Measurements from ENCODE around the gene RNF144A. TPM values are rescaled to one million over a fixed set of nuclear protein-coding genes. Genes with fewer than 3 reads are reported as not detected.
A peak's percentile ranks its signal among the peaks of the same experiment; 100 is the strongest.

The RNF144A gene
- total and polyA plus RNA-seq, 10 of the 15 experiments (the other 5 are each of a cell fraction or from before 2014, with no cell fraction given) = 0.02 to 12.1 (median 0.48) TPM; not detected in 1

GRCh38 chr2:6913415-6914157 is 3.6 kb upstream of the RNF144A start (continued):
- TF ChIP-seq HSF1 (IDR thresholded peaks at IDR 0.05; ENCODE audit: low read depth, low read length) = no peak
- TF ChIP-seq PAX5 (IDR thresholded peaks at IDR 0.05; ENCODE audit: borderline replicate concordance, low read depth, low read length) = no peak
- TF ChIP-seq CREB1 (IDR thresholded peaks at IDR 0.05; ENCODE audit: low read depth) = no peak

GRCh38 chr2:6914828-6915227 is 2.4 kb upstream of the RNF144A start:
- H2AFZ ChIP-seq (ENCODE audit: control insufficient read depth, low read depth, low read length) = no peak overlapping the region
- SMC1A ChIA-PET (ENCODE audit: uncharacterized antibody, unreplicated experiment) = interaction anchor here (1.2 to 3.2 kb wide), 4 partner anchors 18 to 129 kb away, joined by 3 to 15 read pairs (median 4); no protein-coding TSS in a partner anchor
- 63% methylated on average over 3 of the region's 3 CpGs for WGBS (ENCODE audit: insufficient coverage, insufficient replicate concordance, low lambda C conversion rate, missing lambda C conversion rate)
- in situ Hi-C loops (cut with MboI) (no loop called here), intact Hi-C loops (cut with micrococcal nuclease; ENCODE audit: unreplicated experiment) (no loop called here)
- POLR2A ChIA-PET = interaction anchor here (1.0 kb wide), 1 partner anchor 35 kb away, joined by 3 read pairs; no protein-coding TSS in a partner anchor
- DNase-seq (ENCODE audit: low read depth, low spot score) (no peak), FAIRE-seq (no peak), ATAC-seq (no peak)
- H3K27me3 ChIP-seq (replicated peaks in 1 of 2; ENCODE audit: control insufficient read depth in 2 of 2, insufficient read depth in 2 of 2, low read length in 1 of 2) = no peaks in the 10 kb centered on the region
- H3K9me3 ChIP-seq (replicated peaks; ENCODE audit: control insufficient read depth, insufficient read depth, low read length) = peaks cover 3% of the 10 kb centered on the region; the same call in 2 of the 3 replicates
- H3K4me3 ChIP-seq = no peak overlapping the region
- H3K79me2 ChIP-seq (ENCODE audit: control insufficient read depth, insufficient read depth, low read length) = no peaks in the 10 kb centered on the region
- TF ChIP-seq BCL3 (IDR thresholded peaks at IDR 0.05; ENCODE audit: borderline replicate concordance, insufficient read depth, low read depth, low read length, poor library complexity, severe bottlenecking) = peak; percentile 72
- 0 out of 2 replicates have a peak, but pooled peaks have one; percentile 25 for TF ChIP-seq TCF3 (IDR thresholded peaks at IDR 0.05; ENCODE audit: borderline replicate concordance, insufficient read depth, low read depth, low read length)
- no peak for TF ChIP-seq SMARCA5 (IDR thresholded peaks at IDR 0.05)
- no peak for TF ChIP-seq STAT1 (conservative IDR thresholded peaks at IDR 0.05)
- peak; percentile 24 for TF ChIP-seq PBX3 (IDR thresholded peaks at IDR 0.05; ENCODE audit: insufficient replicate concordance, low read depth, low read length)
- no peak for TF ChIP-seq ZBTB33 (IDR thresholded peaks at IDR 0.05)
- no peak for TF ChIP-seq KDM1A (IDR thresholded peaks at IDR 0.05; ENCODE audit: borderline replicate concordance)
- TF ChIP-seq IKZF2 (IDR thresholded peaks at IDR 0.05) = no peak
- no peak for TF ChIP-seq FOXK2 (IDR thresholded peaks at IDR 0.05)
- TF ChIP-seq BCL11A (IDR thresholded peaks at IDR 0.05; ENCODE audit: low read depth, low read length) = no peak
- no TSS peak for BruUV-seq (replicated peaks)
- H3K4me2 ChIP-seq (ENCODE audit: control insufficient read depth, insufficient read depth) = no peak overlapping the region
- H3K9ac ChIP-seq (ENCODE audit: control insufficient read depth, insufficient read depth, low read length) = no peak overlapping the region
- no peaks in the 10 kb centered on the region for H4K20me1 ChIP-seq (ENCODE audit: control insufficient read depth, insufficient read depth)
- peaks cover 18% of the 10 kb centered on the region for H3K4me1 ChIP-seq (ENCODE audit: control insufficient read depth, insufficient read depth, low read length)
- no peak overlapping the region for H3K27ac ChIP-seq (ENCODE audit: control insufficient read depth, insufficient read depth)
- RAD21 ChIA-PET (ENCODE audit: unreplicated experiment) = interaction anchor here (0.7 to 1.3 kb wide), 3 partner anchors 18 to 129 kb away, joined by 3 to 4 read pairs (median 3); no protein-coding TSS in a partner anchor
- H3K36me3 ChIP-seq (ENCODE audit: control insufficient read depth in 2 of 2, insufficient read depth in 2 of 2, low read length in 1 of 2) = no peaks in the 10 kb centered on the region
- CTCF ChIA-PET = interaction anchor here (0.7 to 3.3 kb wide), 8 partner anchors 13 to 1662 kb away, joined by 3 to 50 read pairs (median 5); no protein-coding TSS in a partner anchor
